Measurements from ENCODE around the gene HNF1A. TPM values are rescaled to one million over a fixed set of nuclear protein-coding genes. Genes with fewer than 3 reads are reported as not detected.
A peak's percentile ranks its signal among the peaks of the same experiment; 100 is the strongest.

The HNF1A gene
- total RNA-seq, 2 experiments from 2014 or later: not detected

- Mint-ChIP-seq H3K36me3 (ENCODE audit: low read depth) (no peaks in the 10 kb centered on the region), H3K27ac (peak overlapping the region; percentile 50), H3K4me1 (ENCODE audit: low read depth) (peaks cover 42% of the 10 kb centered on the region), H3K27me3 (ENCODE audit: low read depth) (no peaks in the 10 kb centered on the region), H3K9me3 (no peaks in the 10 kb centered on the region), H3K4me3 (no peak overlapping the region)
- CTCF ChIA-PET: interaction anchor here (0.5 to 1.5 kb wide), 4 partner anchors 10 to 125 kb away, joined by 3 to 7 read pairs (median 4); no protein-coding TSS in a partner anchor
- intact Hi-C loops (cut with micrococcal nuclease): loop anchor here (1.0 kb wide), 4 partner anchors 18 to 179 kb away; no protein-coding TSS in a partner anchor
- peak; percentile 23 for DNase-seq
Observed at GRCh38 chr12:120961604-120962531, 16.5 kb upstream of the HNF1A start.

- CTCF ChIA-PET: interaction anchor here (0.5 to 1.5 kb wide), 4 partner anchors 10 to 126 kb away, joined by 3 to 7 read pairs (median 4); no protein-coding TSS in a partner anchor
- DNase-seq: peak; percentile 46
- intact Hi-C loops (cut with micrococcal nuclease): loop anchor here (1.0 kb wide), 4 partner anchors 18 to 179 kb away; no protein-coding TSS in a partner anchor
- H3K27ac Mint-ChIP-seq: peak overlapping the region; percentile 72
- no peaks in the 10 kb centered on the region for H3K36me3 Mint-ChIP-seq (ENCODE audit: low read depth)
- no peaks in the 10 kb centered on the region for H3K27me3 Mint-ChIP-seq (ENCODE audit: low read depth)
- no peaks in the 10 kb centered on the region for H3K9me3 Mint-ChIP-seq
- peaks cover 42% of the 10 kb centered on the region for H3K4me1 Mint-ChIP-seq (ENCODE audit: low read depth)
- no peak overlapping the region for H3K4me3 Mint-ChIP-seq
Observed at GRCh38 chr12:120962532-120963020, 15.8 kb upstream of the HNF1A start.

- peaks cover 37% of the 10 kb centered on the region for H3K4me1 Mint-ChIP-seq (ENCODE audit: low read depth)
- DNase-seq: no peak
- no peaks in the 10 kb centered on the region for H3K27me3 Mint-ChIP-seq (ENCODE audit: low read depth)
- CTCF ChIA-PET: interaction anchor here (0.9 to 1.3 kb wide), 2 partner anchors 20 to 132 kb away, joined by 3 to 8 read pairs; no protein-coding TSS in a partner anchor
- no peak overlapping the region for H3K27ac Mint-ChIP-seq
- no peak overlapping the region for H3K4me3 Mint-ChIP-seq
- intact Hi-C loops (cut with micrococcal nuclease): no loop called here
- H3K36me3 Mint-ChIP-seq (ENCODE audit: low read depth): no peaks in the 10 kb centered on the region
- no peaks in the 10 kb centered on the region for H3K9me3 Mint-ChIP-seq
Observed at GRCh38 chr12:120964298-120964697, 14.0 kb upstream of the HNF1A start.

- CTCF ChIA-PET: no interaction called here
- Mint-ChIP-seq H3K36me3 (ENCODE audit: low read depth) (no peaks in the 10 kb centered on the region), H3K9me3 (no peaks in the 10 kb centered on the region), H3K4me1 (ENCODE audit: low read depth) (peaks cover 25% of the 10 kb centered on the region), H3K27me3 (ENCODE audit: low read depth) (no peaks in the 10 kb centered on the region), H3K27ac (no peak overlapping the region), H3K4me3 (no peak overlapping the region)
- intact Hi-C loops (cut with micrococcal nuclease): no loop called here
- no peak for DNase-seq
Observed at GRCh38 chr12:120965534-120966091, 12.7 kb upstream of the HNF1A start.

- H3K4me3 Mint-ChIP-seq: no peak overlapping the region
- no peak for DNase-seq
- CTCF ChIA-PET: interaction anchor here (1.3 to 3.8 kb wide), 3 partner anchors 114 to 387 kb away, joined by 3 to 48 read pairs (median 4); no protein-coding TSS in a partner anchor
- intact Hi-C loops (cut with micrococcal nuclease): loop anchor here (5.0 kb wide), 1 partner anchor 198 kb away; no protein-coding TSS in a partner anchor
- no peaks in the 10 kb centered on the region for H3K36me3 Mint-ChIP-seq (ENCODE audit: low read depth)
- peaks cover 4% of the 10 kb centered on the region for H3K4me1 Mint-ChIP-seq (ENCODE audit: low read depth)
- H3K27me3 Mint-ChIP-seq (ENCODE audit: low read depth): no peaks in the 10 kb centered on the region
- H3K27ac Mint-ChIP-seq: no peak overlapping the region
- H3K9me3 Mint-ChIP-seq: no peaks in the 10 kb centered on the region
Observed at GRCh38 chr12:120970310-120970709, 8.0 kb upstream of the HNF1A start.

GRCh38 chr12:120971299-120972180 is 6.8 kb upstream of the HNF1A start:
- H3K4me3 Mint-ChIP-seq: no peak overlapping the region
- peak; percentile 62 for DNase-seq
- no peaks in the 10 kb centered on the region for H3K9me3 Mint-ChIP-seq
- no peak overlapping the region for H3K27ac Mint-ChIP-seq
- H3K4me1 Mint-ChIP-seq (ENCODE audit: low read depth): peaks cover 4% of the 10 kb centered on the region
- no peaks in the 10 kb centered on the region for H3K27me3 Mint-ChIP-seq (ENCODE audit: low read depth)
- H3K36me3 Mint-ChIP-seq (ENCODE audit: low read depth): no peaks in the 10 kb centered on the region
- intact Hi-C loops (cut with micrococcal nuclease): loop anchor here (1.0 to 5.0 kb wide), 9 partner anchors 27 to 388 kb away; partner anchors contain the start of genes ACADS and SPPL3
- CTCF ChIA-PET: interaction anchor here (0.5 to 3.8 kb wide), 50 partner anchors 9 to 1130 kb away, joined by 3 to 48 read pairs (median 4); partner anchors contain the start of gene SPPL3

- no peak overlapping the region for H3K27ac Mint-ChIP-seq
- H3K27me3 Mint-ChIP-seq (ENCODE audit: low read depth): no peaks in the 10 kb centered on the region
- no peak for DNase-seq
- peaks cover 4% of the 10 kb centered on the region for H3K4me1 Mint-ChIP-seq (ENCODE audit: low read depth)
- no peak overlapping the region for H3K4me3 Mint-ChIP-seq
- no peaks in the 10 kb centered on the region for H3K9me3 Mint-ChIP-seq
- intact Hi-C loops (cut with micrococcal nuclease): loop anchor here (5.0 kb wide), 1 partner anchor 201 kb away; no protein-coding TSS in a partner anchor
- CTCF ChIA-PET: interaction anchor here (0.6 to 3.8 kb wide), 23 partner anchors 7 to 353 kb away, joined by 3 to 48 read pairs (median 5); partner anchors contain the start of gene OASL
- H3K36me3 Mint-ChIP-seq (ENCODE audit: low read depth): no peaks in the 10 kb centered on the region
Observed at GRCh38 chr12:120972870-120973543, 5.3 kb upstream of the HNF1A start.

- no peaks in the 10 kb centered on the region for H3K36me3 Mint-ChIP-seq (ENCODE audit: low read depth)
- no peaks in the 10 kb centered on the region for H3K27me3 Mint-ChIP-seq (ENCODE audit: low read depth)
- CTCF ChIA-PET: interaction anchor here (0.5 to 1.0 kb wide), 5 partner anchors 33 to 358 kb away, joined by 3 to 7 read pairs (median 3); no protein-coding TSS in a partner anchor
- intact Hi-C loops (cut with micrococcal nuclease): no loop called here
- no peak overlapping the region for H3K4me3 Mint-ChIP-seq
- no peaks in the 10 kb centered on the region for H3K4me1 Mint-ChIP-seq (ENCODE audit: low read depth)
- no peak overlapping the region for H3K27ac Mint-ChIP-seq
- no peaks in the 10 kb centered on the region for H3K9me3 Mint-ChIP-seq
- DNase-seq: no peak
Observed at GRCh38 chr12:120977531-120978295, 630 bp upstream of the HNF1A start.

DNA sequence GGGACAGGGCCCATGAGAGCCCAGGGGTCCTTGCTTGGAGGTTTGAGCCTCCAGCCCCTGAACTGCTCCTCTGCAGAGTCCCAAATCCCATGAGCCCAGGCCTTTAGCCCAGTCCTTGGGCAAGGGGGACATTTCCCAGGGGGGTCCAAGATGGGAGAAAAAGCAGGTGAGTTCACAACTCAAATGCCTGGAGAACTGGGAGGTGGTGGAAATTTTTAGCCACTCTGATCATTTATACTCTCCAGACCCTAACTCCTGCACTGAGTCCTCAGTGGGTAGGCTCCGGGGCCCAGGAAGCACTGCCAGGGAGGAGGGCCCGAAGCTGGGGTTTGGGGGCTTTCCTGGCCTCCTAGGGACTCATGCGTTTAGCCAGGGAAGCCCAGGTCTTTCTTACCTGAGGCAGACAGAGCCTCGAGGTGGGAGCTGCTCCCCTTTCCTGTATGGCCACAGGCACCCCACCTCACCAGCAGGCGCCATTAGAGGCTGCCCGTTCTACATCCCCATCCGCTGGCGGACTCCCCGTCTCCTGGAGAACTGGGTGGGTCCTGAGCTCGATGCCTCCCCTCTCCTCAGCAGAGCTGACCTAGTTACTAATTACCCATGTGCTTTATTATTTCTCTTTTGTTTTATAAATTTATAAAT is 998 bp downstream of the HNF1A start:
- intact Hi-C loops (cut with micrococcal nuclease): no loop called here
- no peak for DNase-seq
- Mint-ChIP-seq H3K36me3 (ENCODE audit: low read depth) (no peaks in the 10 kb centered on the region), H3K4me3 (no peak overlapping the region), H3K27ac (no peak overlapping the region), H3K4me1 (ENCODE audit: low read depth) (no peaks in the 10 kb centered on the region), H3K9me3 (no peaks in the 10 kb centered on the region), H3K27me3 (ENCODE audit: low read depth) (no peaks in the 10 kb centered on the region)
- CTCF ChIA-PET: no interaction called here

Data from activated naive CD4-positive, alpha-beta T cell treated with anti-CD3 and anti-CD28 coated beads for 36 hours (primary cell).